Erythroblast (primary cell): ENCODE data around the gene NRIP1.

Experiments
- DNase-seq, 2 experiments: peaks; one replicate each; lab custom pipeline; 2025; lab: John Stamatoyannopoulos, UW
- GATA1 ChIP-seq: IDR thresholded peaks from 2 replicates; pipeline ENCODE4 v1.6.1; 2011; ENCODE audit warnings: low read depth, mild to moderate bottlenecking, control low read depth, low read length, moderate library complexity
- POLR2A ChIP-seq: IDR thresholded peaks from 2 replicates; pipeline ENCODE4 v1.6.1; 2011; ENCODE audit warnings: mild to moderate bottlenecking, low read length

The NRIP1 gene

GRCh38 chr21:14985306-14985705 is 79.5 kb downstream of the NRIP1 start:
- no peak for TF ChIP-seq GATA1
- no peak for TF ChIP-seq POLR2A
- DNase-seq = no peak

DNA sequence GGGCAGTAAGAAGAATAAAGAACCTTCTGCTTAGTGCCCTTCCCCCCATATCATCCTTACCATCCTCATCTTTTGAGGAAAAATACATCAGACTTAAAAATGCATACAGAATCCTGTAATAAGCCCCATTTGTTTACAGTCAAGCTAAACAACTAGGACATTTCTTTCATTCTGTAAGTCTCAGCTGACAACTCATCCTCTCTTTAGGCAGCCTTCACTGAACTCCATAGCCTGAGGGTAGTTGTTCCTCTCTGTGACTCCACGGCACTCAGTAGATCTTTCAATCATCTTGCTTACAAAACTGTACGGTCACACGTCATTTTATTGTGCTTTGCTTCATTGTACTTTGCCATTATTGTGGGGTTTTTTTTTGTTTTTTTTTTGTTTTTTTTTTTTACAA is 82.5 kb downstream of the NRIP1 start:
- no peak for TF ChIP-seq GATA1
- TF ChIP-seq POLR2A = no peak
- DNase-seq = no peak

DNA sequence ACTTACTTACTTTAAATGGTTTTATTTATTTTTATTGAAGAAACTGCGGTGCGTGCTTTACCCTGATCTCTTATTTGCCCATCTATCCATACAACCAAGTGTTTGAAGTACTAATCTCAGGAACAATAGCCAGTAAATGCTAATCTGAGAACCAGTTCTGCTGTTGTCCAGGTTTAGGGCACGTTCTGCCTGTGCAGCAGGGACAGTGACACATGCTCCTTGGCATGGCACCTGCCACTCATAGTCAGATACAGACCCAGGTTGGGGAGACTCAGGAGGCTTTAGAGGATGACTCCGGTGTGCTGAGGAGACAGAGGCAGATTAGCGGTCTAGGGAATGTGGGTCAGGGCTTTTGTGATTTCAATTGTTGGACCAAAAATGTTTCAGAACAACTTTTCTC is 83.6 kb downstream of the NRIP1 start:
- no peak for DNase-seq
- TF ChIP-seq POLR2A = no peak
- no peak for TF ChIP-seq GATA1

- DNase-seq = no peak
- no peak for TF ChIP-seq POLR2A
- TF ChIP-seq GATA1 = no peak
Observed at GRCh38 chr21:14979264-14979663, 85.5 kb downstream of the NRIP1 start.

GRCh38 chr21:14977814-14978213 is 87.0 kb downstream of the NRIP1 start:
- TF ChIP-seq GATA1 (no peak), POLR2A (no peak)

GRCh38 chr21:14975136-14975919 is 89.5 kb downstream of the NRIP1 start:
- no peak for DNase-seq
- TF ChIP-seq GATA1 = no peak
- no peak for TF ChIP-seq POLR2A

More at GRCh38 chr21:14977814-14978213, 87.0 kb downstream of the NRIP1 start:
- no peak for DNase-seq

- TF ChIP-seq POLR2A (no peak), GATA1 (no peak)
- no peak for DNase-seq
Observed at GRCh38 chr21:14972678-14973077, 92.1 kb downstream of the NRIP1 start.

- no peak for TF ChIP-seq POLR2A
- no peak for TF ChIP-seq GATA1
- no peak for DNase-seq
Observed at GRCh38 chr21:14968821-14969220, 96.0 kb downstream of the NRIP1 start.

GRCh38 chr21:14968029-14968428 is 96.8 kb downstream of the NRIP1 start:
- TF ChIP-seq POLR2A (no peak), GATA1 (no peak)
- no peak for DNase-seq

GRCh38 chr21:14964621-14965020 is 100.2 kb downstream of the NRIP1 start:
- no peak for TF ChIP-seq GATA1
- TF ChIP-seq POLR2A = no peak
- DNase-seq = no peak

DNA sequence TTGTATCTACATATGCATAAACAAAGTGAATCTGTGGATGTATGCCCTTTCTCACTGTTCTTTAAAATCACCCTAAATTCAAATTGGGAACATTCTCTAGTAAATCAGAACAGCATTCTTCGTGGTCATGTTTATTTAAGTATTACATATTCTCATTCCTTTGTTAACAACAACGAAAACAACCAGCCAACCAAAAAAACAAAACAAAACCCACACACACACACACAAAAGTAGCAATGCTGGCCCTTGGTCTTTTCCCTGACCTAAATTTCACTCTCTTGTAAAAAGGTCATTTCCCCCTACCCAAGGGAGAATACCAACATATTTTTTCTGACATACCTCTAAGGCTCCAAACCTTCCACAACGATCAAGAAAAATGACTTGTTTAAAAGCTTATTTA is 102.6 kb downstream of the NRIP1 start:
- TF ChIP-seq GATA1 = no peak
- no peak for TF ChIP-seq POLR2A
- no peak for DNase-seq

GRCh38 chr21:14961502-14961901 is 103.3 kb downstream of the NRIP1 start:
- DNase-seq = no peak
- TF ChIP-seq POLR2A (no peak), GATA1 (no peak)

- DNase-seq = no peak
- no peak for TF ChIP-seq GATA1
- TF ChIP-seq POLR2A = no peak
Observed at GRCh38 chr21:14959343-14959742, 105.5 kb downstream of the NRIP1 start.

GRCh38 chr21:14957836-14958235 is 107.0 kb downstream of the NRIP1 start:
- DNase-seq = no peak
- TF ChIP-seq POLR2A (no peak), GATA1 (no peak)

GRCh38 chr21:14956807-14957206 is 108.0 kb downstream of the NRIP1 start:
- TF ChIP-seq POLR2A (no peak), GATA1 (no peak)
- DNase-seq = no peak

DNA sequence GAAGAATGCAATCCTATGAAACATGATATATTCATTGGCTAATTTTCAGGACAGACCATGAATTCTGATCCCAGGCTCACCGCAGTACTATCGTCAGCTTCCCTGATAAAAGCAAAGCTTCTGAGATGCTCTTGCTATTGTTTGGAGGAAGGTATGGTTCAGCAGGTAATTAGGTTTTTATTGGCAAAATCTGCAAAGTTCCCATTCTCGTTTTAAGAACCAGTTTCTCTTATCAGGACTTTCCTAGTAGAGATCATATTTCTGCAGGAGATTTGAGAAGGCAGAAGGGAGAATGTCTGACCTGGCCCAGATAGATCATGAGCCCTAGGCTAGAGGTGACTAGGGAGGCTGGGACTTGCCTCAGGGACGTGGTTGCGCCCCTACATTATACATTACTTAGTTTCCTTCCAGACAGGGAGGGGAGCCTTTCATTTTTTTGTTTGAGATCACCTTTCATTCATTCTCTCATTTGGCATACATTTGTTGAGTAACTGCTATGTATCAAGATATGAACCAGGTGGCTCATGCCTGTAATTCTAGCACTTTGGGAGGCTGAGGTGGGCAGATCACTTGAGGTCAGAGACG is 108.8 kb downstream of the NRIP1 start:
- DNase-seq = no peak
- TF ChIP-seq GATA1 (no peak), POLR2A (no peak)
